ENCODE results near the gene CREB3L2.
"Not testable (repeated sequence)": the region's sequence is repeated elsewhere in the genome, so short reads cannot be mapped to it uniquely, and the experiment has no call there.

Gene CREB3L2

DNA sequence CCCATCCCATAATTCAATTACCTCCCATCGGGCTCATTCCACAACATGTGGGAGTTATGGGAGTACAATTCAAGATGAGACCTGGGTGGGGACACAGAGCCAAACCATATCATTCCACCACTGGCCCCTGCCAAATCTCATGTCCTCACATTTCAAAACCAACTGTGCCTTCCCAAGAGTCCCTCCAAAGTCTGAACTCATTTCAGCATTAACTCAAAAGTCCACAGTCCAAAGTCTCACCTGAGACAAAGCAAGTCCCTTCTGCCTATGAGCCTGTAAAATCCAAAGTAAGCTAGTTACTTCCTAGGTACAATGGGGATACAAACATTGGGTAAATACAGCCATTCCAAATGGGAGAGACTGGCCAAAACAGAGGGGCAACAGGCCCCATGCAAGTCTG is 170.3 kb downstream of the CREB3L2 start:
- DNase-seq: not testable (repeated sequence)

DNA sequence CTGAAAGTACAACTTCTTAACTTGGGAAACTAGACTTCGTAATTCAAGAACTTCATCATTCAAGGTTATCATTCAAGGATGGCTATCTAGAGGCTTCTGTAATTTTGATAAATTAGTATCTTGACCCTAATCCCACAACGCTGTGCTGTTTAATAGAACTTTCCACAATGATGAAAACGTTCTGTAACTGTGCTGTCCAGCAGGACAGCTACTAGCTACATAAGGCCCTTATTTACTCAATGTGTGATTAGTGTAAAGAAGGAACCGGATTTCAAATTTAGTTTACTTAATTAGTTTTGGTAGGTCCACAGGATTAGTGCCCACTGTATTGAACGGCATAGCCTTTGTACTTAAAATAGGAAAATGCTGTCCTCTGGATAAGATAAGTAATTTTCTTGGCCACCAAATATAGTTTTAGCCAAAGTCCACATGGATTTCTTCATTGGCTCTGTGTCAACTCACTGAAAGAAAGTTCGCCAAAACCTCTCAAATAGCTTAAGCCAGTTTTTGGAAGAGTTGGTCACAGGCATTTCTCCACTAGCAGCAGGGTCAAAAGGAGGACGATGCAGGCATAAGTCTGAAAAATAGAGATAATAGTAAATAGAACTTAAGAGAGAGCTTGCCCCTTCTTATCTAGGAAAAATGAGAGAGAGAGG is 172.4 kb downstream of the CREB3L2 start:
- DNase-seq: no peak

DNA sequence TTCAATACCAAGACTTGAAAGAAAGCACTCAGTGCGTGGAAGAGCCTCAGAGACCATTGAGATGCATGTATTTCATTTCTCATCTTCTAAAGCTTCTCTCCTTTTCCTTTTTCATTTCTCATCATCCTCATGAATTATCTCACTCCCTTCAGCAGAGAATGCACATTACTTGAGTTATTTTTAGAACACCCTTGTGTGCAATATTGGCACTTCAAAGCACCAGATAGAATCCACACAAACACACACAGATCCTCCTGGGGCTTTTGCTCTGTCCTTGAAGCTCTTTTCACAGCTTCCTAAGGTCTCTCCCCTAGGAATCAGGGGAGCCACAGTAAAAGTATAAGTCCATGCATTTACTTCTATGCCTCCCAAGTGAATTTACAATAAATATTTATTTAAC is 173.4 kb downstream of the CREB3L2 start:
- no peak for DNase-seq

DNA sequence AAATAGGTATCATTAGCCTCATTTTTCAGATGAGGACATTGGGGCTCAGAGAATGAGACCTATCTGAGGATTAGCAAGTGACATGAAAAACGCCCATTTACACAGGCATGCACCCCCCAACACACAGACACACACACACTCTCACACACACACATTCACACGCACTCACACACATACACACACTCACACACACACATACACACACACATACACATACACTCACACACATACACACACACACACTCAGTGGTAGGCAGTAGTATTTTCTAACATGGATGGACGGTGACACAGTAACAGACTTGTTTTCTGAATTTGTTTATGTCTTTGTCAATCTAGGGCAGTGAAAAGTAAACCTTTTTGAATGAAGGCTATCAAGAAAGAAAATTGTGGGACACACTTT is 176.4 kb downstream of the CREB3L2 start:
- no peak for DNase-seq
